ENCODE data around the gene BABAM2.

Gene BABAM2

GRCh38 chr2:28166956-28167355 lies 276.4 kb downstream of the BABAM2 start:
- H3K27ac ChIP-seq, result no peak overlapping the region
- no peak for TF ChIP-seq CTCF (conservative IDR thresholded peaks at IDR 0.05)

- H3K27ac ChIP-seq, result no peak overlapping the region
- TF ChIP-seq CTCF (conservative IDR thresholded peaks at IDR 0.05), result no peak
Observed at GRCh38 chr2:28168376-28168775, 277.8 kb downstream of the BABAM2 start.

- no peak overlapping the region for H3K27ac ChIP-seq
- TF ChIP-seq CTCF (conservative IDR thresholded peaks at IDR 0.05), result no peak
Observed at GRCh38 chr2:28169492-28169891, 279.0 kb downstream of the BABAM2 start.

- TF ChIP-seq CTCF (conservative IDR thresholded peaks at IDR 0.05), result no peak
Observed at GRCh38 chr2:28172114-28172898, 281.8 kb downstream of the BABAM2 start.

GRCh38 chr2:28173377-28173776 lies 282.8 kb downstream of the BABAM2 start:
- no peak for TF ChIP-seq CTCF (conservative IDR thresholded peaks at IDR 0.05)
- H3K27ac ChIP-seq, result no peak overlapping the region

More at GRCh38 chr2:28172114-28172898, 281.8 kb downstream of the BABAM2 start:
- no peak overlapping the region for H3K27ac ChIP-seq

GRCh38 chr2:28174211-28174610 lies 283.7 kb downstream of the BABAM2 start:
- TF ChIP-seq CTCF (conservative IDR thresholded peaks at IDR 0.05), result no peak
- no peak overlapping the region for H3K27ac ChIP-seq

GRCh38 chr2:28175028-28175427 lies 284.5 kb downstream of the BABAM2 start:
- H3K27ac ChIP-seq, result no peak overlapping the region
- no peak; the same call in 1 of the 2 replicates for TF ChIP-seq CTCF (conservative IDR thresholded peaks at IDR 0.05)

Data from VCaP (cell line).